22Rv1 (cell line): ENCODE measurements around the gene NRROS.

ENCODE experiments used
- ZFX ChIP-seq: fragments of 450-650 bp; IDR thresholded peaks from 2 replicates; pipeline ENCODE4 v1.6.1; 2017; ENCODE audit warnings: antibody characterized with exemption, borderline replicate concordance
- TF ChIP-seq, protein P1 (sequence below): fragments of 450-650 bp; IDR thresholded peaks from 2 replicates; pipeline ENCODE4 v1.5.1; 2017; ENCODE audit warnings: mild to moderate bottlenecking

DNA sequence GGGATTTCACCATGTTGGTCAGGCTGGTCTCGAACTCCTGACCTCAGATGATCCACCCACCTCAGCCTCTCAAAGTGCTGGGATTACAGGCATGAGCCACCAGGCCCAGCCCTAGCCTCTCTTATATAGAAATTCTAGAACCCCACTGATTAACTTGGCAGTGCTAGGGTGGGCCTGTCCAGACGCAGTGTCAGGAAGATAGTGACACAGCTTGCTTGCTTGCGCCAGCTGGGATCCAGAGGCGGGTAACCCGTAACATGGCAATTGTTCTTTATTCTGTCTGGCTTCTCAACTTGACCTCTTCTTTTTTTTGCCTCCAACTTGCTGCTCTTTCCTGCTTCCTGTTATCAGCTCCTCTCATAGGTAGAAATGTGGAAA, 56.3 kb downstream of the NRROS start:
- TF ChIP-seq, protein P1, sequence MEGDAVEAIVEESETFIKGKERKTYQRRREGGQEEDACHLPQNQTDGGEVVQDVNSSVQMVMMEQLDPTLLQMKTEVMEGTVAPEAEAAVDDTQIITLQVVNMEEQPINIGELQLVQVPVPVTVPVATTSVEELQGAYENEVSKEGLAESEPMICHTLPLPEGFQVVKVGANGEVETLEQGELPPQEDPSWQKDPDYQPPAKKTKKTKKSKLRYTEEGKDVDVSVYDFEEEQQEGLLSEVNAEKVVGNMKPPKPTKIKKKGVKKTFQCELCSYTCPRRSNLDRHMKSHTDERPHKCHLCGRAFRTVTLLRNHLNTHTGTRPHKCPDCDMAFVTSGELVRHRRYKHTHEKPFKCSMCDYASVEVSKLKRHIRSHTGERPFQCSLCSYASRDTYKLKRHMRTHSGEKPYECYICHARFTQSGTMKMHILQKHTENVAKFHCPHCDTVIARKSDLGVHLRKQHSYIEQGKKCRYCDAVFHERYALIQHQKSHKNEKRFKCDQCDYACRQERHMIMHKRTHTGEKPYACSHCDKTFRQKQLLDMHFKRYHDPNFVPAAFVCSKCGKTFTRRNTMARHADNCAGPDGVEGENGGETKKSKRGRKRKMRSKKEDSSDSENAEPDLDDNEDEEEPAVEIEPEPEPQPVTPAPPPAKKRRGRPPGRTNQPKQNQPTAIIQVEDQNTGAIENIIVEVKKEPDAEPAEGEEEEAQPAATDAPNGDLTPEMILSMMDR = no peak
- no peak for TF ChIP-seq ZFX
